Uterus (tissue), 2 donors: ENCODE measurements around the gene RASAL2.

Source experiments
- CTCF ChIP-seq, 4 experiments: fragments of 200-600 bp in 2 of 4; fragments of 450-650 bp in 2 of 4; sonication (generic) in 2 of 4; IDR thresholded peaks; one replicate each; pipeline ENCODE4 v1.5.1; 2016 to 2019; ENCODE audit warnings: antibody characterized with exemption in 4 of 4, mild to moderate bottlenecking in 2 of 4, moderate library complexity in 1 of 4
- POLR2A ChIP-seq, 2 donors: fragments of 450-650 bp; IDR thresholded peaks; one replicate each; pipeline ENCODE4 v1.6.1; 2016; ENCODE audit warnings: antibody characterized with exemption in 2 of 2, mild to moderate bottlenecking in 1 of 2, moderate library complexity in 1 of 2

- TF ChIP-seq POLR2A (IDR thresholded peaks at IDR 0.05) = no peak
- TF ChIP-seq CTCF (IDR thresholded peaks at IDR 0.05) = no peak
These were observed 43.8 kb upstream of the RASAL2 start for GRCh38 chr1:178050084-178050483.
